GM18508 (cell line): ENCODE measurements around the gene ID3.
"Not testable (repeated sequence)": the region's sequence is repeated elsewhere in the genome, so short reads cannot be mapped to it uniquely, and the experiment has no call there.

Experiments used
- ATAC-seq: cut with Tn5 transposase; IDR thresholded peaks from one replicate; pipeline ENCODE4 v1.9.1; 2021; ENCODE audit warnings: moderate number of reproducible peaks; ENCODE audit not compliant: insufficient read depth, unreplicated experiment

Gene ID3

GRCh38 chr1:23554481-23555269 lies 4.6 kb downstream of the ID3 start:
- no peak for ATAC-seq

DNA sequence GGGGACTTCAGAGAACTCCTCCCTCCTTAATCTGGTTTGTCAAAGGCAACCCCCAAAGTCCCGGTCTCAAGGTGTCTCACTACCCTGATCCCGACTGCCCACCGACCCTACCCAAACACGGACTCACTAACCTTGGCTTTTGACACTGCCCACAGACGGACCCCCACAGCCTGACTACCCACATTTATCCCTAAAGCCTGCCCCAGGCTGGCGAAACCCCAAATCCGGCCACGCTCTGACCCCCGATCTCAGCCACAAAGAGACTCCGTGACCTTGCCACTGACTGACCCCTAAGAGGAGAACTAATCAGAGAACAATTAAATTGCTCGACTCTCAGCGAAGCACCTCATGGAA lies 5.2 kb downstream of the ID3 start:
- no peak for ATAC-seq

DNA sequence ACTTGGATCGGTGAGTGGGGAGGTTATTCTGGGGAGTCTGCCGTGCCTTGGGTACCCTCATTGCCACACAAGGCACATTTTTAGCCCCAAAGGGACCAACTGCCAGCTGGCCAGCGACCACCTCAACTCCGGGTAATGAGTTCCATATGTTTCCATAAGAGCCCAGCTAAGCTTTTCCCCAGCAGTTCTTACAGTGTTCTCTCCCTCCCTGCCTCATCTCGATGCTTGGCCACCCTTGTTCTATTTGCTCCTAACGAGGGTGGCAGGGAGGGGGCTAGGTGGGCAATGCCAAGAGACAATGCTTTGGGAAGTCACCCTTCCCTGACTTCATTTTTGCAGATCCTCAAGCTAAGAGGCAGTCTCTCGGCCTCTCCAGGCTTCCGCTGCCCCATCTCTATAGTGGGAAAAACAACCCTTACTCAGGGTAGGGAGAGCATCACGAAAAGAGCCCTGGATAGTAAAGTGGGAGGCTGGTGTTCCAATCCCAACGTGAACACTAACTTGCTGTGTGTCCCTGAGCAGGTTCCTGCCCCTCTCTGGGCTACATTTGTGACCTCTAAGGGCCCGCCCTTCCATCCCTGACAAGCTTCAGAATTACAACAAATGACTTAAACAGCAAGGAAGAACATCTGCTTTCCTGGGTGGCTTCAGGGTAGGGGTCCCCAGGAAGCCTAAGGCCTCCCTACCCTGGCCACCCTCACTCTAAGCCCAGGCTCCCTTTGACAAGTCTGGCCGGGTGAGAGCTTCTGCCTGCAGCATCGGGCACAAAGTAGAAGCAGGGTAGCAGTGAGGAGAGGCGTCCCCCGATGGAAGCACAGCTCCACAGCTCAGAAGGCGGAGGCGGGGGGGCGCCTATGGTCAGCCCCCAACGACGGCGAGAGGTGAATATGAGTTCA lies 5.8 kb downstream of the ID3 start:
- ATAC-seq = no peak

DNA sequence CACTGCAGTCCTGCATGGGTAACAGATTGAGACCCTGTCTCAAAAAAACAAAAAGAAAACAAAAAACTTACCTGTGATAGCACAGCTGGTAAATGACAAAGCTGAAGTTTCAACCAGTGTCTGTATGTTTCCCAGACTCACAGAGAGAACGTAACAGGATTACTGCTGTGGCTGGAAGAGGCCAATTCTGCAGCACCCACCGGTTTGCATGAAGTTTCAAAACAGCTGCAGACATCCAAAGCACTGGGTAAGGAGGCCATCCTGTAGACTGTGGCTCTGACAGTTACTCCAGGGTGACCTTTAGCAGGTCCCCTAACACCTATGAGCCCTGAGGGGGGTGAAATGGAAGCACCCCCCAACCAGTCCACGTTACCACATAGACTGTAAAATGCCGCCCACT lies 7.5 kb downstream of the ID3 start:
- ATAC-seq = no peak

DNA sequence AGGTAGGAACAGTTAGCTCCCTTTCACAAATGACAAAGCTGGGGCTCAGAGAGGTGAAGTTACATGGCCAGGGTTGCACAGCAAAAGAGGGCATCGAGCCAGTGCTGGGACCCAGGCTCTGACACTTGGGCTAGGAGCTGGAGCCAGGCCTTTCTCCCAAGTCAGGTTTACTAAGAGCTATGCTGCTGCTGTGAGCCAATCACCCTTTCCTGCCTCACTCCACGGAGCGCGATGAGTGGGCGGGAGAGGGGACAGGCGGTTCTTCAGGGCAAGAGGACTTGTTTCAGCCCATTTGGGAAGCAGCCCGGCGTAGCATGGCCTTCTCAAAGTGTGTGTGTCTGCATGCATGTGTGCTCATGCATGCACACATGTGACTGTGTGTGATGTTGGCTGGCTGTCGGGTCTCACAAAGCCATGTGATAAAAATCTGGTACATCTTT lies 10.6 kb downstream of the ID3 start:
- no peak for ATAC-seq

DNA sequence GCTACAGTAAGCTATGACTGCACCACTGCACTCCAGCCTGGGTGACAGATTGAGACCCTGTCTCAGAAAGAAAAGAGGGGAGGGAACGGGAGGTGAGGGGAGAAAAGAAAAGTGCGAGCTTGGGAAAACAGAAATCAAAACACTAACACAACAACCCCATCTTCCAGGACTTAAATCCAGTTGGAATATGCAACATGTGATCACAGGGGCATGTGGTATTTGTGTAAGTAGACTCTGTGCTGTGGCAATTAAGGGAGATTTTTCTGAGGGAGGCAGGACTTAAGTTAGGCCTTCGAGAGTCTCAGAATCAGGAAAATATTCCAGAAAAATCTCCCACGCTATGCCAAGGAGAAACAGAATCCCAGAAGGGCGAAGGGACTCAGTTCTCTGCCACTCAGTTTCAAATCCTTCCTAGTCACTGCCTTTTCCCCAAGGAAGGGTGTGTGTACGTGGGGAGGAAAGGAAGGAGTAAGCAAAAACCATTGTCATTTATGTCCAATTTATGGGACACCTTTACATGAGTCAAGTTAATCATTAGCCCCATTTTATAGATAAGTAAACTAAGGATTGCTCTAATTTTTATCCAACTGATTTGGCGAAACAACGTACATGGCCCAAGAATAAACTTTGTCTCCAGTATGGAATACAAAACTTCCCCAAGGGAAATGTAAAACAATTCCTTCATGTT lies 12.3 kb downstream of the ID3 start:
- ATAC-seq = no peak

- no peak for ATAC-seq
Measured at GRCh38 chr1:23545851-23546250, 13.4 kb downstream of the ID3 start.

DNA sequence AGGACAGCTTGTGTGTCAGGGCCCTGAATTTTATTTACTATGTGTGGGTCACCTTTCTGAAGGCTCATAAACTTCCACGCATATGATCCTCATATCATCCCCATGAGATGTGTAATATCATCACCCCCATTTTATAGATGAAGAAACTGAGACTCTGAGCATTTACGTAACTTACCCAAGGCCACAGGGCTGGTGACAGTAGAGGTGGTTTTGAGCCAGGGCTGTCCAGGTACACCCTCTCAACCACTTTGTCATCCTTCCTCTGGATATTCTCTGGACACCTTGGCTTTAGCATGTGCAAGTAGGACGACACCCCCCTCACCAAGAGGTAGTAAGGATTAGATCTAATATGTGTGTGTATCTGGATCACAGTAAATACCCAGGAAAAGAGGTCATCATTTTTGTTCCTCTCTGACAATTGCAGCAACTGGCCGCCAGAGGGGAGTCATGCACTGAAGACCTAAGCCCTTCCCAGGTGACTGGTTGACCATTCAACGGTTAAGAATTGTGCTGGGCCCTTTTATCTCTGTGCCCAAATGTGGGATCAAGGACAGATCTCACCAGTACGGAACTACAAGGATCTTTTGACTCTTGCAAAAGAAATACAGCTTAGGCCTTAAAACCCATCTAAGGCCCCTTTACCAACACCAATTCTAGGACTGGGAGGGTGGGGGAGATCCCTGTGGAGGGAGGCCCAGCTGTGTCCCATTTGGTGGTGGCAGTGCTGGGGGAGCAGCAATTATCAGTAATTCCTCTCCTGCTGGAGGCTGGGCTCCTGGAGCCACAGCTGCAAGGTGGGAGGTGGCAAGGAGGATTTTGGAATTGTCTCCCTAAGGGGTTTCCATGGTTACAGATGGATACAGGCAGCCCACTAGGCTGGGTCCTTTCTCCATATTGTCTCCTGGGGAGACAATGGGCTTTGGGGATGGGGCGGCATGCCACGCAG lies 14.6 kb downstream of the ID3 start:
- no peak for ATAC-seq

GRCh38 chr1:23543707-23544443 lies 15.4 kb downstream of the ID3 start:
- ATAC-seq = no peak

GRCh38 chr1:23542940-23543339 lies 16.4 kb downstream of the ID3 start:
- not testable (repeated sequence) for ATAC-seq

- ATAC-seq = no peak
Measured at GRCh38 chr1:23539698-23540266, 19.5 kb downstream of the ID3 start.

DNA sequence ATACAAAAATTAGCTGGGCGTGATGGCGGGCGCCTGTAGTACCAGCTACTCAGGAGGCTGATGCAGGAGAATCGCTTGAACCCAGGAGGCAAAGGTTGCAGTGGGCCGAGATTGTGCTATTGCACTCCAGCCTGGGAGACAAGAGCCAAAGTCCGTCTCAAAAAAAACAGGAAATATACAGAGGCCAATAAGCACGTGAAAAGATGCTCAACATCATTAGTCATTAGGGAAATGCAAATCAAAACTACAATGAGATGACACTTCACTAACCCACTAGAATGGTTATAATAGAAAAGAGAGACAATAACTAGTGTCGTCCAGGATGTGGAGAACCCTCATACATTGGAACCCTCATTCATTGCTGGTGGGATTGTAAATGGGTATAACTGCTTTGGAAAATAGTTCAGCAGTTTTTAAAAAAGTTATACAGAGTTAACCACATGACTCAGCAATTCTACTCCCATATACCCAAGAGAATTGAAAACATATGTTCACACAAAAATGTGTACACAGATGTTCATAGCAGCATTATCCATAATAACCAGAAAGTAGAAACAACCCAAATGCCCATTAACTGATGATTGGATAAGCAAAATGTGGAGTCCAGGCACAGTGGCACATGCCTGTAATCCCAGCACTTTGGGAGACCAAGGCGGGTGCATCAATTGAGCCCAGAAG lies 21.9 kb downstream of the ID3 start:
- no peak for ATAC-seq

GRCh38 chr1:23533246-23534023 lies 25.9 kb downstream of the ID3 start:
- ATAC-seq = no peak

DNA sequence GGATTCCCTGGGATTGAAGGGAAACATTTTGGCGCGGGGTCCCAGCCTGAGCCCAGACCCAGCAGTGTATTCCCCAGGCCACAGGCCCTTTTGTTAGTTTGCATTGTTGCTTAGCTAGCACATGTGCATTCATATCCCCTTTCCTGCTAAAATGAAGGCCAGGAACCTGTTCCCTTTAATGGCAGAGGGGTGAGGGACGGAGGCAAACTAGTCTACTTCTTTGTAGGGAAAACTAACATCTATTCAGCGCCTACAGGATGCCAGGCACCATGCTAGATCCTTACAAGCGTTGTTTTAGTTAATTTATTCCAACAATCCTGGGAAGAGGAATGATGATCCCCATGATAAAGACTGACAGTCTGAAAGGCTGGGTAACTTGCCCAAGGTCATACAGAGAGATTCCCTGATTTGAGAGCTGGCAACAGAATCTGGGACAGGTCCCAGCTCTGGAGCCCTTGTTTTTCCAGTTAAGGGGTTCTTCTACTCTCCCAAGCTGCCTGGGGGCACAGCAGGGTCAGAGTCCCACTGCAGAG lies 27.7 kb downstream of the ID3 start:
- ATAC-seq = no peak

DNA sequence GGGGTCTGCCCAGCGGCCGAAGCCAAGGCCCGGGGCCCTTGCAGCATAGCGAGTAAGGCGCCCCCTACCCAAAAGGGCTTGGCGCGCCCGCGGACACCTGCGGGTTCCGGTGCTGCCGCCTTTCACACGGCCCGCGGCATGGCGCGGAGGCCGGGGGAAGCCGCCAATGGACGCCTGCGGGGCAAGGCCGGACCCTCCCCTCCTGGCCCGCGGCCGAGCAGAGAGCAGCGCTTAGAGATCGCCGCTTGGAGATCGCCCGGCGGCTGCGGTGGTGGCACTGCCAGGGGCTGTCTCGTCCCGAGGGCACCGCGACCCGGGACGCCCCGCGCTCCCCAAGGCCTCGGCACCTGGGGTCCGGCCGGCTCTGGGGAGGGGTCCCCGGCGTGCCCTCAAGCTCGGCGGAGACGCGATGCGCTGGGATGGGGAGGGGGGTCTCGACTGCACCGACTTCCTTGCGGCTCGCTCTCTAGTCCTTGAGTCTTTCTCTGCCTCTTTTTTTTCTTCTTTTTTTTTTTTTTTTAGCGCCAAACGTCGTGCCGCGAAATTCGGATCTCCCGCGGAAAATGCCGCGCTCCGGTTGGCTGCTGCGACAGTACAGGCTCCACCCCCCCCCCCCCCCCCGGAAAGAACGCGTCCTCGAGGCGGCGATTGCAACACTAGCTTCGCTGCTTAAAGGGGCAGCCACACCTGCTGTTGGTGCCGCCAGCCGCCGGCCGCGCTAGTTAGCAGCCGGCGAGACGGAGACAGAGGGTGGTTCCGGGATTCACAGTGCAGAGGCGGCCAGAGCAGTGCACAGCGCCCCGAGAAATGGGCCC lies 28.3 kb downstream of the ID3 start, which contains the start of gene E2F2:
E2F2 (minus strand) TSS at position 487 of the 815 bp plus-strand sequence; CDS start at position 47, 440 bp downstream.
- no peak for ATAC-seq

GRCh38 chr1:23530087-23530746 lies 29.1 kb downstream of the ID3 start:
- ATAC-seq = no peak
